NCI-H82 (cell line): Measurements from ENCODE around the gene C10orf71.

Experiments used
- DNase-seq: peaks from one replicate; lab custom pipeline; 2025; lab: John Stamatoyannopoulos, UW

C10orf71 gene

GRCh38 chr10:49338604-49339003 is 39.6 kb downstream of the C10orf71 start:
- DNase-seq: no peak

DNA sequence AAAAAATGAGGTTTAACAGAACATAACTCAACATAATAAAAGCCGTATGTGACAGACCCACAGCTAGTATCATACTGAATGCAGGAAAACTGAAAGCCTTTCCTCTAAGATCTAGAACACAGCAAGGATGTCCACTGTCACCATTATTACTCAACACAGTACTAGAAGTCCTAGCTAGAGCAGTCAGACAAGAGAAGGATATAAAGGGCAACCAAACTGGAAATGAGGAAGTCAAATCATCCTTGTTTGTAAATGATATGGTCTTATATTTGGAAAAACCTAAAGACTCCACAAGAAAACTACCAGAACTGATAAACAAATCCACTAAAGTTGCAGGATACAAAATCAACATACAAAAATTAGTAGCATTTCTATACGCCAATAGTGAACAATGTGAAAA is 45.9 kb downstream of the C10orf71 start:
- no peak for DNase-seq

DNA sequence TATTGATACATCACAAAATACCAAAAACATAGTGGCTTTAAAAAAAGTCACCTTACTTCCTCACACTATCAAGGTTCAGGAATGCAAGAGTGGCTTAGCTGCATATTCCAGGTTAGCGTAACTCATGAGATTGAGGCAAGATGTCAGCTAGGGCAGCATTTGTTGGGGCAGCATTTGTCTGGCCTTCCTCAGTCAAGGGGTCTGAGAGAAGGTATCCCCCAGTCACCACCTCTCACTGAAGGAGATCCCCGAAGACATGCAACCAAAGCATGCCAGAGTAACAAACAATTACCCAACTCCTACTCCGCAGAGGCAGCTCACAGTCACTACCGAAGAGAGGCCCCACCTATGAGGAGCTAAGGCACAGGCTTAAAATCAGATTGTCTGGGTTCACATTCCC is 48.4 kb downstream of the C10orf71 start:
- no peak for DNase-seq

- DNase-seq: no peak
Observed at GRCh38 chr10:49347827-49348226, 48.9 kb downstream of the C10orf71 start.

DNA sequence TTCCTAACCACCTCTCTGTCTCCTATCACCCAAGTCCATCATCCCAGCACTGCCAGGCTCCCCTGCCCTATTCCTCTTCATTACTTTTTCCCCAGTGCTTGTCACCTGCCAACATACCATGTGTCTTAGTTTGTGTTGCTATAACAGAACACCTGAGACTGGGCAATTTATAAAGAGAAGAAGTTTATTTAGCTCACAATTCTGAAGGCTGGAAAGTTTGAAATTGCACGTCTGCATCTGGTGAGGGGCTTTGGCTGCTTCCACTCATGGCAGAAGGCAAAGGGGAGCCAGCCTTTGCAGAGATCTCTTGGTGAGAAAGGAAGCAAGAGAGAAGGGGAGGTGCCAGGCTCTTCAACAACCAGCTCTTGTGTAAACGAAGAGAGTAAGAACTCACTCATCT is 49.6 kb downstream of the C10orf71 start:
- DNase-seq: no peak

GRCh38 chr10:49349390-49349789 is 50.4 kb downstream of the C10orf71 start:
- DNase-seq: no peak

GRCh38 chr10:49350138-49350537 is 51.2 kb downstream of the C10orf71 start:
- DNase-seq: no peak

GRCh38 chr10:49350846-49351532 is 52.0 kb downstream of the C10orf71 start:
- no peak for DNase-seq

DNA sequence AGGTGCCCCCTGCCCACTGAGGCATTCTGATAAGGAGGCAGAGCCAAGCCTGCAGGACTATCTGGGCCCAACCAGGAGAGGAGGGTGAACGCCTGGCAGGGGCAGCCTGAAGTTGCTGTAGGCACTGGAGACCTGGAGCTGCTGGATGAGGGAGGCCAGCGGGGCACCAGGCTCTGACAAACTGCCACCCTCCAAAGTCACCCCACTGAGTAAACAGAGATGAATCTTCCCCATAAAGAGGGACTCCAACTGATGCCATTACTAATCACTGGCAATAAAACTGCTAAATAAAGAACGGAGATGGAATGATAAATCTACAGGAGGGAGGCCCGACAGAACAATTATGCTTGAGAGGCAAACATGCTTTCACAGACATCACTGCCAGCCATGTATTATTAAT is 52.7 kb downstream of the C10orf71 start:
- DNase-seq: no peak

DNA sequence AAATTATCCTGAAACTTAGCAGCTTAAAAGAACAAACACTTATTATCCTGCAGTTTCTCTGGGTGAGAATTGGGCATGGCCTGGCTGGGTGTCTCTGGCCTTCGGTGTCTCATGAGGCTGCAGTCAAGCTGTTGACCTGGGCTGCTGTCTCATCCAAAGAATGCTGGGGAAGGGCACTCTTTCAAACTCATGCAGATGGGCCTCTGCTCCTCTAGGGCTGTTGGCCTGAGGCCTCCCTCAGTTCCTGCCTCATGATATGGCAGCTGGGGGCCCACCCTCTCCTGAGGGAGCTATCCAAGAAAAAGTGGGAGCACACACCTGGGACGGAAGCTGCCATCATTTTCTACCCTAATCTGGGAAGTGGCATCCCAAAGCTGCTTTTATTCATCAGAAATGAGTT is 53.4 kb downstream of the C10orf71 start:
- DNase-seq: no peak

DNA sequence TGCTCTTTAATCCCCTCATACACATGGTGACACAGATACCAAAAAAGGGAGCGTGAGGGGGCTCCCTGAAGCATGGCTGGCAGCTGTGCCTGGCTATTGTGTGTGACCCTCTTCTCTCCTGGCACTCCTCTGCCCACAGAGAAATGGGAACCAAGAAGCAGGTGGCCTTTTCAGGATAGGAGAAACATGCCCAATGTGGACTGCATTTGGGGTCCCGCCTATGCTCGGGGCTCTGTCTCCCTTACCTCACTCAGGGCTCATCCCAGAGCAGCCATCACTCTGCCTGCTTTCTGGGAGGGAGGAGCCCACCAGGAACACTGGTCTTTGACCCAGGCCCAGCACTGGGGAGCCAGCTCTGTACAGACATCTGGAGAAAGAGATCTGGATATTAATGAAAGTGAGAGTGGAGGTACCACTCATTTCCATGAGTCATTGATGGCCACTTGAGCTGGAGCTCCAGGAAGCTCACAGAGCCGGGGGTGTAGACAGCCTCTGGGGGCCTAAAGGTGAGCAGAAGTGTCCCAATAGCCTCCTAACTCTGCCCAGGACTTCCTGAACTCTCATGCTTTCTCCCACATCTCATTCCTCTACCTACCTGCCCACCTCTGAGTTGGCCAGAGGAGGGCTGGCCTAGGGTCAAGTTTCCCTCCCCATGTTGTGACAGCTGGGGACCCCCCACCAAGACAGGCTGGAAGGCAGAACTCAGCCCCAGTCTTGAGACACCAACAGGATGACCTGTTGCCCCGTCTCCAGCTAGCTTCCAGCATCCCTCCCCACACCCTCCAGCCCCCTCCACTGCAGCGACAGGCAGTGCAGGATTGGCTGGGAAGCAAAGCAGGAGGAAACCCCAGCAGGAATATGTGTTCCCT is 54.3 kb downstream of the C10orf71 start:
- DNase-seq: no peak

DNA sequence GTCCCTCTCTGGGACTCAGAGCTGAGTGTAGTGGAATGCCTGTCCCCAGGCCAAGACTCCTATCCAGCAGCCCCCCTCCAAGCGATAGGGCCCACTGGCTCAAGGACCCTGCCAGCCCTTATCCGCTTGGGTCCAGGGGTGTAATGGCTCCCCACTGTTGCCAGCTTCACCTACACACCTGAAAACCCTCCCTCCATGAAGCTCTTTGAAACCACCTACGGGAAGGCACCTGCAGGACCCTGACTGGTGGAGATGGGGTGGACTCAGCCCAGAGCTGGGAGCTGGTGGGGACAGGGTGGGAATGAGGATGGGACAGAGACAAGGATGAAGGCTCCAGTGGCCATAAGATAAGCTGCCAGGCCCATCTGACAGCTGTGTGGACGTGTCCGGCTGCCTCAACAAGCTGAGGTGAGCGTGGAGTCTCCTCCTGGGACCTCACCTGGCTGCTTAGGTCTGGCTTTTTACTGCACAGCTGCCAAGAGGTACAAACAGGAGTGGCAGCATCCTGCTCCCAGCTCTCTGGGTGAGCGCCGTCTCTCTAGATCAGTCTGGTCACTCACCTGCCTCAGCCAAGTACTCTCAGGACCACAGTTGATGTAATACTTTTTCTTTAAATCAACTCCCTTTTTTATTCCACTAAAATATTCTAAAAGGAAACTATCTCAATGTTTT is 55.1 kb downstream of the C10orf71 start:
- no peak for DNase-seq

DNA sequence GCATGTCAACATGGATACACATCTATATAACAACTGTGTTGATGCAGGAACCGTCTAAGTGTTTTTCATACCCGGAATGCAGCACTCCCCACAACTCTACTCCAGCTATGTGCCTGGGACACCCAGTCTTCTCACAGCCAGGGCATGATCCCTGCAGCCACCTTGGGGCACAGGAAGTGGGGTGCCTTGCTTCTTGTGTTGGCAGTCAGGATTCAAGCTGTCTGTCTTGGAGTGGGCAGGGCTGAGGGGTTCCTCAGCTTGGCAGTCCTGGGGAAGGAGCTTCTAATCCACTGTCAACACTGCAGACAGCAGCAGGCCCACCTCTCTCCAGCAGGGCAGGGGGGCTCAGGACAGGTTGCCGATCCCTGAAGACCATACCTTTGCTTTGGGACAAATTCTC is 55.6 kb downstream of the C10orf71 start:
- DNase-seq: no peak

DNA sequence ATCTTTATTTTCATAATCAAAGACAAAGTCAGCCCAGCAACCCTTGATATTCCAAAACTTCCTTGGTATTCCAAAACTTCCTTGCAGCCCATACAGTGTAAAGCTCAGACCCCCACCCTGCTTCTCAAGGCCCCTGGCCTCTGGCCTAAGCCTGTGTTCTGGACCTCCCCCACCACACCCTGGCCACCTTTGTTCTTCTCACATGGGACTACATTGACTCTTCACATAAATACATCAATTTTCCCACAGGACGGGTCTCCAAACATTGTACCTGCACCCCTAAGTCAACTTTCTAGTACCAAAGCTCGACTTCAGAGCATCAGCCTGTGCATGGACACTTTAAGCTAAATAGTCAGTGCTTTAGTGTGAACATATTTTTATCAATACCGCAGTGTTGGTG is 56.3 kb downstream of the C10orf71 start:
- no peak for DNase-seq

DNA sequence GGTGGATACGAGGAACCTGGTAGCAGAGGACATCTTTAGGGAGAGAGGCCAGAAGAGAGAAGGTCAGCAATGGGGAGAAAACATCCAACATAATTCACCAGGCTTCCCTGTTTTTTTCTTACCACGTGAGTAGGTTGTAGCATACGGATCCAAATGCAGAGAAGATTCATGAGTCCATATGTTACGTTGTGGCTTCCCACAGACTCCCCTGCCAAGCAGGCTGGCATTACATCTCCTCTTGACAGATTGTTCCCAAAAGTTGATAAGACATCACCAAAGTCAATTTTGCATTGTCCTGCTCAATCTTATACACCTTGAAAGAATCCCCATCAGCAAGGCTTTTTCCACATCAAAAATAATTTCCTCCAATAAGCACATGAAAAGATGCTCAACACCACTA is 57.2 kb downstream of the C10orf71 start:
- DNase-seq: no peak

- DNase-seq: no peak
Observed at GRCh38 chr10:49356944-49357343, 58.0 kb downstream of the C10orf71 start.

GRCh38 chr10:49357910-49358309 is 58.9 kb downstream of the C10orf71 start:
- no peak for DNase-seq

DNA sequence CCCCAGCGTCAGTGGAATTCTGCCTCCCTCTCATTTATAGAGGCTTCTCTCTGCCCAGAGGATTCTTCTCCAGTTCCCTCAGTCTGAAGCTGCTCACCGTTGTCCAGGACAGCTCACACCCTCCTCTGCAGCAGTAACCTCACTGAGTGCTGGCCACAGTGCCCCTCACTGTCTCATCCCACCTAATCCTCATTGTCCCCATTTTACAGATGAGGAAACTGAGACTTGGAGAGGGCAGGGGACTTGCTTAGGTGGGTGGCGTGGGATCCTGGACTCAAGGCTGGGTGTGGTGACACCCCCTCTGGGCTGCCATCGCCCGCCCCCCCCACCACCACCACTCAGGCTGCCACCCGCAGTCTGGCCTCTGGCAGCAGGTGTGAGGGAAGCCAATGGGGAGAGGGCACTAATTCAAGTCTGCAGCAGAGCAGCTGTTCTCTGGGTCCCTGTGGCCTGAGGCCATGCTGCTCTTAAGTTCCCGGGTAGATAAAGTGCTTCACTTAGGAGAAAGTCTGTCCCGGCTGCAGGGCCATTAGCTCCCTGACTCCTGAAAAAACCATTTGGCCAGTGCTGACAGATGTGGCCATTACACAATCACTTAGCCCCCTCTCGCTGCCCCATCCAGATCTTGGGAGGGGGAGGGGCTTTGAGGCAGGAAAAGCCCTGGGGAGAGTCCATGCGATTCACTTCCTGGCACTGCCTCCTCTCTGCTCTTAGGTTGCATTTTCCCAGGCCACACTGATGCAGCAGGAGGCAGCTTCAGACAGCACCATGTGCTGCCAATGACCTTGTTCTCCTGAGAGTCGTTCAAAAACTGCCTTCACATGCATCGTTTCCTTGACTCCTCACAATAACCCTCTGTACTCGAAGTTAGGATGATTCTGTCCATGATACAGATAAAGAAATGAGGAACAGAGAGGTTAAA is 60.6 kb downstream of the C10orf71 start:
- peak; percentile 34 for DNase-seq

- DNase-seq: no peak
Observed at GRCh38 chr10:49360271-49361177, 61.6 kb downstream of the C10orf71 start.

DNA sequence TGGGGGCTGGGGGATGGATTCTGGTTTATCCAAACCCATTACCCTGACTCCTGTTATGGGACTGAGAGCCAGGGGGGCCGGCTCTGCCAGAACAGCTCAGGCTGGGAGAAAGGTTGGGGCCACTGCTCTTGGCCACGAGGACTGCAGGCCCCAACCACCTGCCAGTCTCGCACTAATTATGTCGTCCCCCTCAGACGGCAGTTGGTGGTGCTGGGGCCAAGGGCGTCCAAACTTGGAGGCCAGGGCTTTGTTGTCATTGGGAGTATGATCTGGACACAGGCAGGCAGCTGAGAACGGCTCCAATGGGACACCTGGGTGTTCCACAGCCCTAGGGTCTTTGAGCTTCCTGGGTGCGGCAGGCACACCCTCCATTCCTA is 62.2 kb downstream of the C10orf71 start:
- no peak for DNase-seq
